ENCODE measurements around the gene MAN2A1. TPM values are rescaled to one million over a fixed set of nuclear protein-coding genes. Genes with fewer than 3 reads are reported as not detected.

MAN2A1 gene
- total RNA-seq, 1 experiment from 2014 or later = 51.0 TPM

DNA sequence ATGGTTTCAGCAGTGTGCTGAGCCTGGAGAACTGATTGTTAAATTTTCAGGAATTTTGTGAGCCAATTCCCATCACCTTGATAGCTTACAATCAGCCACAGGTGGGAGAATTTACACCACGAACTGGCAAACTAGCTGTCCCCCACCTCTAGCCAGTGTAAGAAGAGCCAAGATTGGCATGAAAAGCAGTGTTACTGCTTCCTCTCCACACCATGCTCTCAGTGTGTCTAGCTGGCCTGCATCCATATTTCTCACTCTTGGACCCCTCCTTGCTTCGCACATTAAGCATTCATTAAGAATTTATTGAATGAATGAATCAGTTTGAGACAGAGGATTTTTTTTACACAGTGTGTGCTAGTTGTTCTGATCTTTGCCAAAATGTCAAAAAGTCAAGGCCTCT, 36.7 kb upstream of the MAN2A1 start:
- ChIA-PET CTCF (no interaction called here), POLR2A (no interaction called here)
- no peak for DNase-seq (ENCODE audit: low read depth, low spot score)
- BruUV-seq (replicated peaks) = no TSS peak
- ATAC-seq = no peak
- no peak overlapping the region for H3K4me3 ChIP-seq (ENCODE audit: low read depth in 2 of 2, low read length in 2 of 2)
- TF ChIP-seq POLR2AphosphoS5 (IDR thresholded peaks at IDR 0.05; ENCODE audit: low read depth, low read length) (no peak), TCF7L2 (IDR thresholded peaks at IDR 0.05; ENCODE audit: low read depth, low read length) (no peak), SIN3A (IDR thresholded peaks at IDR 0.05; ENCODE audit: borderline replicate concordance, insufficient read depth, low read depth, low read length) (no peak)
- TF ChIP-seq, protein P1, sequence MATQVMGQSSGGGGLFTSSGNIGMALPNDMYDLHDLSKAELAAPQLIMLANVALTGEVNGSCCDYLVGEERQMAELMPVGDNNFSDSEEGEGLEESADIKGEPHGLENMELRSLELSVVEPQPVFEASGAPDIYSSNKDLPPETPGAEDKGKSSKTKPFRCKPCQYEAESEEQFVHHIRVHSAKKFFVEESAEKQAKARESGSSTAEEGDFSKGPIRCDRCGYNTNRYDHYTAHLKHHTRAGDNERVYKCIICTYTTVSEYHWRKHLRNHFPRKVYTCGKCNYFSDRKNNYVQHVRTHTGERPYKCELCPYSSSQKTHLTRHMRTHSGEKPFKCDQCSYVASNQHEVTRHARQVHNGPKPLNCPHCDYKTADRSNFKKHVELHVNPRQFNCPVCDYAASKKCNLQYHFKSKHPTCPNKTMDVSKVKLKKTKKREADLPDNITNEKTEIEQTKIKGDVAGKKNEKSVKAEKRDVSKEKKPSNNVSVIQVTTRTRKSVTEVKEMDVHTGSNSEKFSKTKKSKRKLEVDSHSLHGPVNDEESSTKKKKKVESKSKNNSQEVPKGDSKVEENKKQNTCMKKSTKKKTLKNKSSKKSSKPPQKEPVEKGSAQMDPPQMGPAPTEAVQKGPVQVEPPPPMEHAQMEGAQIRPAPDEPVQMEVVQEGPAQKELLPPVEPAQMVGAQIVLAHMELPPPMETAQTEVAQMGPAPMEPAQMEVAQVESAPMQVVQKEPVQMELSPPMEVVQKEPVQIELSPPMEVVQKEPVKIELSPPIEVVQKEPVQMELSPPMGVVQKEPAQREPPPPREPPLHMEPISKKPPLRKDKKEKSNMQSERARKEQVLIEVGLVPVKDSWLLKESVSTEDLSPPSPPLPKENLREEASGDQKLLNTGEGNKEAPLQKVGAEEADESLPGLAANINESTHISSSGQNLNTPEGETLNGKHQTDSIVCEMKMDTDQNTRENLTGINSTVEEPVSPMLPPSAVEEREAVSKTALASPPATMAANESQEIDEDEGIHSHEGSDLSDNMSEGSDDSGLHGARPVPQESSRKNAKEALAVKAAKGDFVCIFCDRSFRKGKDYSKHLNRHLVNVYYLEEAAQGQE (IDR thresholded peaks at IDR 0.05; ENCODE audit: insufficient read depth in 1 of 2, low read depth in 2 of 2, low read length in 1 of 2) = no peak
- TF ChIP-seq, protein P2, sequence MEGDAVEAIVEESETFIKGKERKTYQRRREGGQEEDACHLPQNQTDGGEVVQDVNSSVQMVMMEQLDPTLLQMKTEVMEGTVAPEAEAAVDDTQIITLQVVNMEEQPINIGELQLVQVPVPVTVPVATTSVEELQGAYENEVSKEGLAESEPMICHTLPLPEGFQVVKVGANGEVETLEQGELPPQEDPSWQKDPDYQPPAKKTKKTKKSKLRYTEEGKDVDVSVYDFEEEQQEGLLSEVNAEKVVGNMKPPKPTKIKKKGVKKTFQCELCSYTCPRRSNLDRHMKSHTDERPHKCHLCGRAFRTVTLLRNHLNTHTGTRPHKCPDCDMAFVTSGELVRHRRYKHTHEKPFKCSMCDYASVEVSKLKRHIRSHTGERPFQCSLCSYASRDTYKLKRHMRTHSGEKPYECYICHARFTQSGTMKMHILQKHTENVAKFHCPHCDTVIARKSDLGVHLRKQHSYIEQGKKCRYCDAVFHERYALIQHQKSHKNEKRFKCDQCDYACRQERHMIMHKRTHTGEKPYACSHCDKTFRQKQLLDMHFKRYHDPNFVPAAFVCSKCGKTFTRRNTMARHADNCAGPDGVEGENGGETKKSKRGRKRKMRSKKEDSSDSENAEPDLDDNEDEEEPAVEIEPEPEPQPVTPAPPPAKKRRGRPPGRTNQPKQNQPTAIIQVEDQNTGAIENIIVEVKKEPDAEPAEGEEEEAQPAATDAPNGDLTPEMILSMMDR (IDR thresholded peaks at IDR 0.05) = no peak
- intact Hi-C loops (cut with micrococcal nuclease; ENCODE audit: unreplicated experiment) (no loop called here), in situ Hi-C loops (cut with HindIII; ENCODE audit: low pct_unique_long_range_greater_than_20kb, low sequenced_read_pairs) (no loop called here)
- no peaks in the 10 kb centered on the region for H3K27me3 ChIP-seq (ENCODE audit: control insufficient read depth, insufficient read depth, low read length)
- H3K9me3 ChIP-seq (ENCODE audit: control insufficient read depth, insufficient read depth, low read depth, low read length) = no peaks in the 10 kb centered on the region
- no peak overlapping the region for H3K27ac ChIP-seq (ENCODE audit: low read length)
- no peaks in the 10 kb centered on the region for H3K36me3 ChIP-seq (ENCODE audit: control insufficient read depth, insufficient read depth, low read length)
- H3K4me1 ChIP-seq (ENCODE audit: control insufficient read depth, insufficient read depth, low read length) = no peaks in the 10 kb centered on the region

DNA sequence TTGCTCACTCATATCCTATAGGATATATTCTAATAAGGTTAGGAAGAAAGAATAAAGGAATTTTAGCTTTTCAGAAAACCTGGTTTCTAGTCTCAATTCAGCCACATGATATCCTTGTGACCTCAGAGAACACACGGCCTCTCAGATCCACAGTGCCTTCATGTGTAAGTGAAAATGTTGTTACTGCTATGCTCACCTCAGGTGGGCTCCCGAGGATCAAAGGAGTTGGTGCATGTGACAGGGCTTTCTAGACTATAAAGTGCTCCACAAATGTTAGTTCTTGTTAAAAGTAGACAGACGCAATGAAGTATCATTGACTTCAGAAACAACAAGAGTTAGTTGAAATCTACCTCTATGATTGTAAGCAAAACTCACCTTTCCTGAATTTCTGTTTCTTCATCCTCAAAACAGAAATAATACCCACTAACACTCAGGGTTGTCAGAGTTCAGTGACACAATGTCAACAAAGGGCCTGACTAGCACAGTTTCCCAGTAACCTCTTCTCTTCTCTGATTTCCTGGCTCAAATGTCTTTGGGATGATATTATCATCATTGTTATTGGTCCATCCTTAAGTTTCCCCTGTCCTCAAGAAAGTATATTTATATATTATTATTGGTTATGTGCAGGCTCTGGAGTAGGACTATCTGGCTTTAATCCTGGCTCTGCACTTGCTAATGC, 36.0 kb upstream of the MAN2A1 start:
- Histone ChIP-seq H3K4me3 (ENCODE audit: low read depth in 2 of 2, low read length in 2 of 2) (no peak overlapping the region), H3K9me3 (ENCODE audit: control insufficient read depth, insufficient read depth, low read depth, low read length) (no peaks in the 10 kb centered on the region), H3K27me3 (ENCODE audit: control insufficient read depth, insufficient read depth, low read length) (no peaks in the 10 kb centered on the region; the same call in 1 of the 2 replicates), H3K4me1 (ENCODE audit: control insufficient read depth, insufficient read depth, low read length) (no peaks in the 10 kb centered on the region), H3K27ac (ENCODE audit: low read length) (no peak overlapping the region), H3K36me3 (ENCODE audit: control insufficient read depth, insufficient read depth, low read length) (no peaks in the 10 kb centered on the region)
- no peak for ATAC-seq
- BruUV-seq (replicated peaks) = no TSS peak
- DNase-seq (ENCODE audit: low read depth, low spot score) = no peak
- intact Hi-C loops (cut with micrococcal nuclease; ENCODE audit: unreplicated experiment) = no loop called here
- ChIA-PET POLR2A (no interaction called here), CTCF (no interaction called here)
- TF ChIP-seq TCF7L2 (IDR thresholded peaks at IDR 0.05; ENCODE audit: low read depth, low read length) = no peak
- TF ChIP-seq, protein P1 (IDR thresholded peaks at IDR 0.05; ENCODE audit: insufficient read depth in 1 of 2, low read depth in 2 of 2, low read length in 1 of 2) = no peak
- no peak for TF ChIP-seq POLR2AphosphoS5 (IDR thresholded peaks at IDR 0.05; ENCODE audit: low read depth, low read length)
- TF ChIP-seq, protein P2 (IDR thresholded peaks at IDR 0.05) = no peak
- no peak for TF ChIP-seq SIN3A (IDR thresholded peaks at IDR 0.05; ENCODE audit: borderline replicate concordance, insufficient read depth, low read depth, low read length)
- in situ Hi-C loops (cut with HindIII; ENCODE audit: low pct_unique_long_range_greater_than_20kb, low sequenced_read_pairs) = no loop called here

All from Panc1 (cell line).